Neural cell (in vitro differentiated cells): ENCODE results near the gene STRBP.

Experiments
- EP300 ChIP-seq: fragments of 450-650 bp; conservative IDR thresholded peaks from 2 replicates; pipeline ENCODE4 v1.6.1; 2014; ENCODE audit warnings: antibody characterized with exemption, mild to moderate bottlenecking, moderate library complexity; ENCODE audit not compliant: poor library complexity, severe bottlenecking
- POLR2AphosphoS5 ChIP-seq: IDR thresholded peaks from 2 replicates; pipeline ENCODE4 v1.6.1; 2012
- RAD21 ChIP-seq: fragments of 450-650 bp; conservative IDR thresholded peaks from 2 replicates; pipeline ENCODE4 v1.6.1; 2014; ENCODE audit warnings: antibody characterized with exemption, mild to moderate bottlenecking, moderate library complexity
- SMC3 ChIP-seq: fragments of 450-650 bp; conservative IDR thresholded peaks from 2 replicates; pipeline ENCODE4 v1.6.1; 2014; ENCODE audit warnings: antibody characterized with exemption, mild to moderate bottlenecking, moderate library complexity; ENCODE audit not compliant: poor library complexity
- TAF1 ChIP-seq: IDR thresholded peaks from 2 replicates; pipeline ENCODE4 v1.6.1; 2012; ENCODE audit warnings: low read depth
- TF ChIP-seq, protein P1 (sequence below): fragments of 450-650 bp; IDR thresholded peaks from 2 replicates; pipeline ENCODE4 v1.5.1; 2014; ENCODE audit warnings: antibody characterized with exemption, mild to moderate bottlenecking, moderate library complexity; ENCODE audit not compliant: poor library complexity, severe bottlenecking

DNA sequence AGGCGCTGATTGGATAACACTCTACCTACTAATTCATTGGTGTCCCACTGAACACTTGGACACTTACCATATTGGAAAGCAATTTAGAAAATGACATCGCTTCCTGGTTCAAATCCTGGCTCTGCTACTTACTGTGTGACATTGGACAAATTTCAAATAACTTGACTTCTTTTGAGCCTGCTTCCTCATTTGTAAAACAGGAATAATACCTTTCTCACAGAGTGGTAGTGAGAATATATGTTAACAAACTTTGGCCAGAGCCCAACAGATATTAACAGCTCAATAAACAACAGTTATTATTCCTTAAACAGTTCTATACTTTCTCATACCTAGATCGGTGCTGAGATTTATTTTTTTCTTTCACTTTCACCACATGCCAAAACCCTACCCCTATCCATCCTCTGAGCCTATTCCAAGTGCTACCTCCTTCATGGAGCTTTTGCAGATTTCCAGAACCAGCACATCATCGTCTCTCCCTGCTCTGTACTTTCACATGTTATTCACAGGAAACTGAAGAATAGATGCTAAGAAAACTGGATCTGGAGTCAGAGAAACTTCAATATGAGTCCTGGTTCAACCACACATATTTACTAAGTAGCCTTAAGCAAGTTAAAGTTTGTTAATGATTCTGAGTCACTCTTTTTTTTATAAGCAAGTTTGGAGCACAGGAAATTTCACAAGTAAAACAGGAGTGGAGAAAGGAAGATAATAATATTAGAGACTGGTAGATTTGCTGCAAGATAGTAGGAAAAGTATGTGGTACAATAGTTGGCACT lies 92.3 kb downstream of the STRBP start:
- TF ChIP-seq, protein P1, sequence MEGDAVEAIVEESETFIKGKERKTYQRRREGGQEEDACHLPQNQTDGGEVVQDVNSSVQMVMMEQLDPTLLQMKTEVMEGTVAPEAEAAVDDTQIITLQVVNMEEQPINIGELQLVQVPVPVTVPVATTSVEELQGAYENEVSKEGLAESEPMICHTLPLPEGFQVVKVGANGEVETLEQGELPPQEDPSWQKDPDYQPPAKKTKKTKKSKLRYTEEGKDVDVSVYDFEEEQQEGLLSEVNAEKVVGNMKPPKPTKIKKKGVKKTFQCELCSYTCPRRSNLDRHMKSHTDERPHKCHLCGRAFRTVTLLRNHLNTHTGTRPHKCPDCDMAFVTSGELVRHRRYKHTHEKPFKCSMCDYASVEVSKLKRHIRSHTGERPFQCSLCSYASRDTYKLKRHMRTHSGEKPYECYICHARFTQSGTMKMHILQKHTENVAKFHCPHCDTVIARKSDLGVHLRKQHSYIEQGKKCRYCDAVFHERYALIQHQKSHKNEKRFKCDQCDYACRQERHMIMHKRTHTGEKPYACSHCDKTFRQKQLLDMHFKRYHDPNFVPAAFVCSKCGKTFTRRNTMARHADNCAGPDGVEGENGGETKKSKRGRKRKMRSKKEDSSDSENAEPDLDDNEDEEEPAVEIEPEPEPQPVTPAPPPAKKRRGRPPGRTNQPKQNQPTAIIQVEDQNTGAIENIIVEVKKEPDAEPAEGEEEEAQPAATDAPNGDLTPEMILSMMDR: no peak
- no peak for TF ChIP-seq RAD21
- no peak for TF ChIP-seq SMC3
- no peak for TF ChIP-seq TAF1
- TF ChIP-seq EP300: no peak
- TF ChIP-seq POLR2AphosphoS5: no peak
